Brain microvascular endothelial cell (primary cell): ENCODE results near the gene HS3ST2.

Source experiments
- DNase-seq: peaks from one replicate; pipeline ENCODE4 v3.0.0-alpha.2; 2020
- H3K27ac ChIP-seq: fragments of 250-450 bp; sonication (Bioruptor Pico); 2 replicates; pipeline ENCODE4 v1.5.1; 2020; ENCODE audit warnings: mild to moderate bottlenecking, moderate library complexity
- H3K27me3 ChIP-seq: fragments of 250-450 bp; sonication (Bioruptor Pico); replicated peaks from 2 replicates; pipeline ENCODE4 v1.5.1; 2020; ENCODE audit warnings: mild to moderate bottlenecking
- H3K36me3 ChIP-seq: fragments of 250-450 bp; sonication (Bioruptor Pico); replicated peaks from 2 replicates; pipeline ENCODE4 v1.5.1; 2020; ENCODE audit warnings: mild to moderate bottlenecking
- H3K4me3 ChIP-seq: 2 replicates; pipeline ENCODE4 v1.5.1; 2011; ENCODE audit warnings: low read depth, mild to moderate bottlenecking, control low read depth, low read length, moderate library complexity
- in situ Hi-C: cut with HindIII; loops from 2 replicates; pipeline ENCODE4 v1.10.0; 2017; ENCODE audit warnings: low sequenced_read_pairs, low pct_ligation_motif_present
- TF ChIP-seq, protein P1 (sequence below): IDR thresholded peaks from 2 replicates; pipeline ENCODE4 v1.5.1; 2011; ENCODE audit warnings: low read depth, mild to moderate bottlenecking, moderate library complexity, low read length, control low read depth, inconsistent platforms; ENCODE audit errors: missing control alignments

HS3ST2 gene

DNA sequence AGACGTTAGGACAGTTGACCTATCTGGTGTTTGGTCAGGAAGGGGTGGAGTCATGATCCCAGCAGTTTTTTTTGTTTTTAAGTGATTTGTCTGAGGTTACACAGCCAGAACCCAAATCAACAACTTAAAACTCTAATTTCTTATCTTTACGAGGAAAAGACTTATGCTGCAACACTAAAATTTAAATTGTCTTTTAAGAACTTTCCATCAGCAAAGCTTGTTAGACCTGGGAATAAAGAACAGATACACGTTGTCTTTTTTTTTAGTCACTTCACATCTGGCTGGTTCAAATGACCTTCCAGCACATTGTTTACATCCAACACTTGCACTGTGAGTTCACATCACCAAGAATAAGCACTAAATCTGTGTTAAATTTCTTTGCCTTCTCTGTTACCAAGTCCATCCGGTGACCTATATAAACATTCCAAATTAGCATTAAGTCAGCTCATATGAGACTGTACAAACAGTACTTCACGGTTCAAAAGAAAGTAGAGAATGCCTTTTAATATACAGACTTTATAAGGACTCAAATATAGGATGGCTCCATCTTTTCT, 115.0 kb downstream of the HS3ST2 start:
- H3K36me3 ChIP-seq: no peaks in the 10 kb centered on the region
- no peak overlapping the region for H3K4me3 ChIP-seq
- H3K27me3 ChIP-seq: no peaks in the 10 kb centered on the region
- no peak overlapping the region for H3K27ac ChIP-seq
- in situ Hi-C loops: no loop called here
- no peak for DNase-seq
- TF ChIP-seq, protein P1, sequence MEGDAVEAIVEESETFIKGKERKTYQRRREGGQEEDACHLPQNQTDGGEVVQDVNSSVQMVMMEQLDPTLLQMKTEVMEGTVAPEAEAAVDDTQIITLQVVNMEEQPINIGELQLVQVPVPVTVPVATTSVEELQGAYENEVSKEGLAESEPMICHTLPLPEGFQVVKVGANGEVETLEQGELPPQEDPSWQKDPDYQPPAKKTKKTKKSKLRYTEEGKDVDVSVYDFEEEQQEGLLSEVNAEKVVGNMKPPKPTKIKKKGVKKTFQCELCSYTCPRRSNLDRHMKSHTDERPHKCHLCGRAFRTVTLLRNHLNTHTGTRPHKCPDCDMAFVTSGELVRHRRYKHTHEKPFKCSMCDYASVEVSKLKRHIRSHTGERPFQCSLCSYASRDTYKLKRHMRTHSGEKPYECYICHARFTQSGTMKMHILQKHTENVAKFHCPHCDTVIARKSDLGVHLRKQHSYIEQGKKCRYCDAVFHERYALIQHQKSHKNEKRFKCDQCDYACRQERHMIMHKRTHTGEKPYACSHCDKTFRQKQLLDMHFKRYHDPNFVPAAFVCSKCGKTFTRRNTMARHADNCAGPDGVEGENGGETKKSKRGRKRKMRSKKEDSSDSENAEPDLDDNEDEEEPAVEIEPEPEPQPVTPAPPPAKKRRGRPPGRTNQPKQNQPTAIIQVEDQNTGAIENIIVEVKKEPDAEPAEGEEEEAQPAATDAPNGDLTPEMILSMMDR: no peak

DNA sequence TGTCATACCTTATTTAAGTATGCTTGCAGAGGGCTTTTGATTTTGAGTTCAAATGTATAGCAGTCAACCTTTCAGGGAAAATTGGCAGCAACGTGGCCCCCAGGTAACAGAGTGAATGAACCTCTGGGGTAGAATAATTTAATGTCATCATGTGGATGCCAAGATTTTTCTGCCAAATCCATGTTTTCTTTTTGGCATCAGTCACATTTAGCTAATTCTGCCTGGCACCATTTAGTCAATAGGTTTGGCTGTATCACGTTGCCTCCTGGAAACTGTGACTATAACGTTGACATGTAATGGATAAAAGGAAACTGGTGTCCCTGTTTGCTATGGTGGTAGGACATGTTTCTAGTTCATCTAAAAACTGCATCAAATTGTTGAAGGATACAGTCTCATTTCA, 115.5 kb downstream of the HS3ST2 start:
- H3K4me3 ChIP-seq: no peak overlapping the region
- no peak overlapping the region for H3K27ac ChIP-seq
- in situ Hi-C loops: no loop called here
- TF ChIP-seq, protein P1: no peak
- DNase-seq: no peak
- no peaks in the 10 kb centered on the region for H3K36me3 ChIP-seq
- H3K27me3 ChIP-seq: no peaks in the 10 kb centered on the region

DNA sequence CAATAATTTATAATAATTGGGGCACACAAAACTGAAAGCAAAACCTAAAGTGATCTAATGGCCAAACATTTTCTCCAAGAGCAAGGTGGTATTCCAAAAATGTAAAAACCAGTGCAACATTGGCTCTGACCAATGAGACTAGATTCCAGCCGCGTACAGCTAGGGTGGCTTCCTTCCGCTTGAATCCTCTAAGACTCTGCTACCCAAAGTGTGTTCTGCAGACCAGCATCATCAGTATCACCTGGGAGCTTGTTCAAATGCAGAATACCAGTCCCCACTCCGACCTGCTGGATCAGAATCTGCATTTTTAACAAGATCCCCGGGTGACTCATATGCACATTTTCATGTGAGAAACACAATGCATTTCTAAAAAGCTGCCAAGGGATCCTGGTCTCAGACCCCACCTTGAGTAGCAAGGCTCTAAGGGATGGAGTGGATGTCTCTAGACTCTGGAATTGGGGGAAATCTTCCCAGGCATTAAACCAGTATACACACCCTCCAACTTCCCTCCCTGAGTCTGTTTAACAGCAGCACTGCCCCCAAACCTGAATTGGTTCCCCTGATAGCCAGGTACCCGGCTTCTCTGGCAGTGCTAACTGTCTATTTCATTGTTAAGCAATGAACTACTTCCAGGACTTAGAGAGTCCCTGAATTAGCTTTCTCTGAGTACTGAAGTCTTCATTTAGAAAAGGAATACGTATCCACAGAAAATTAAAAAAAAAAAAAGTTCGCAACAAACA, 118.2 kb downstream of the HS3ST2 start:
- no peak overlapping the region for H3K27ac ChIP-seq
- no peaks in the 10 kb centered on the region for H3K27me3 ChIP-seq
- H3K36me3 ChIP-seq: no peaks in the 10 kb centered on the region
- TF ChIP-seq, protein P1: no peak
- H3K4me3 ChIP-seq: no peak overlapping the region
- in situ Hi-C loops: no loop called here
- DNase-seq: no peak

DNA sequence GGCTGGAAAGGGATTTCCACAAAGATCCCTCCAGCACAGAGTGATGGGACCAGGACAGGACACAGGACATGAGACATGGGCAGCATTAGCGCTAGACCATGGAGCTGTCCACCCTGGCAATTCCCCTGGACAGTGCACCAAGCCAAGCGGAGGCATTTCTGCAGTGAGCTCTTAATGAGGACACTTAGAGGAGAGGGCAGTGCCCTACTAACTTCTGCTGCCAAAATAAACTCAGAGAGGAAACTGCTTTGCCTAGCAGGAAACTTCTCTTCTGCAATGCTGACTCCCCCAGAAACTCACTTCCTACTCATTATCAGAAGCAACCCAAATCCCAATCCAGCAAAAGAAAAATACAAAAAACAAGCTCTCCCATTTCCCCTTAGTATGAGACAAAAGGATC, 119.2 kb downstream of the HS3ST2 start:
- no peak overlapping the region for H3K4me3 ChIP-seq
- in situ Hi-C loops: no loop called here
- DNase-seq: no peak

DNA sequence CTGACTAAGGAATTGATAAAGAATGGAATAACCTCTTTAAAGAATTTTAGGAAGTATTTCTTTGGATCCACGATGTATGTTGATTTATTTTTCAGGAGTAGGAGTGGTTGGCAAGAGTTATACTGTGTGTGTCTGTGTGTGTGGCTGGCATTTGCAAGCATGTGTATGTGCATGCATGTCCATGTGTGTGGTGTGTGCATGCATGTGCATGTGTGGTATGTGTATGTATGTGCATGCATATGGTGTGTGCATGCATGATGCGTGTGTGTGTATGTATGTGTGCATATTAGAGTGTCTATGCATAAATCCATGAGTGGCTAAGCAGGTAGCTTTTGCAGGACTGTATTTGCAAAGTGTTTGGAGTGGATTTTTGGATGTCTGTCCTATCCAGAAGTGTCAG, 120.8 kb downstream of the HS3ST2 start:
- TF ChIP-seq, protein P1: no peak
- no peak for DNase-seq
- Histone ChIP-seq H3K27ac (no peak overlapping the region), H3K4me3 (no peak overlapping the region), H3K27me3 (no peaks in the 10 kb centered on the region), H3K36me3 (no peaks in the 10 kb centered on the region)
- in situ Hi-C loops: no loop called here

More for the DNA sequence above, 119.2 kb downstream of the HS3ST2 start:
- Histone ChIP-seq H3K27me3 (no peaks in the 10 kb centered on the region), H3K36me3 (no peaks in the 10 kb centered on the region), H3K27ac (no peak overlapping the region)
- TF ChIP-seq, protein P1: no peak

DNA sequence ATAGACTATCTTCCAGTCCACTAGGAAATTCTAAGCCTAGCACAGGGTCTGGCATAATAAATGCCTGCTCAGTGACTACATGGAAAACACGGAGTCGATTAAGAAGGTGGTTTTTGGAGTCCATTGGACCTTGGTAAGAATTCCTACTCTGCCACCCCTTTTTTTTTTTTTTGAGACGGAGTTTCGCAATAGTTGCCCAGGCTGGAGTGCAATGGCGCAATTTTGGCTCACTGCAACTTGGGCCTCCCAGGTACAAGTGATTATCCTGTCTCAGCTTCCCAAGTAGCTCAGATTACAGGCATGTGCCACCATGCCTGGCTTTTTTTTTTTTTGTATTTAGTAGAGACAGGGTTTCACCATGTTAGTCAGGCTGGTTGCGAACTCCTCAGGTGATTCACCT, 123.2 kb downstream of the HS3ST2 start:
- in situ Hi-C loops: no loop called here
- H3K27me3 ChIP-seq: no peaks in the 10 kb centered on the region
- TF ChIP-seq, protein P1: no peak
- no peak for DNase-seq
- no peak overlapping the region for H3K27ac ChIP-seq
- no peak overlapping the region for H3K4me3 ChIP-seq
- no peaks in the 10 kb centered on the region for H3K36me3 ChIP-seq
